Mammary epithelial cell (primary cell): ENCODE data around the gene ADK.

Source experiments
- EZH2 ChIP-seq: IDR thresholded peaks from 2 replicates; pipeline ENCODE4 v1.6.1; 2012; ENCODE audit warnings: low read length, inconsistent platforms, borderline replicate concordance
- TF ChIP-seq, protein P1 (sequence below), 2 donors: IDR thresholded peaks in 1 of 2; conservative IDR thresholded peaks in 1 of 2; 2 replicates each; pipeline ENCODE4 v1.5.1; 2011 to 2012; ENCODE audit warnings: inconsistent platforms in 2 of 2, low read length in 2 of 2, mild to moderate bottlenecking in 2 of 2, control low read depth in 1 of 2, low read depth in 1 of 2; ENCODE audit not compliant: insufficient read depth in 1 of 2; ENCODE audit errors: extremely low read depth in 1 of 2

DNA sequence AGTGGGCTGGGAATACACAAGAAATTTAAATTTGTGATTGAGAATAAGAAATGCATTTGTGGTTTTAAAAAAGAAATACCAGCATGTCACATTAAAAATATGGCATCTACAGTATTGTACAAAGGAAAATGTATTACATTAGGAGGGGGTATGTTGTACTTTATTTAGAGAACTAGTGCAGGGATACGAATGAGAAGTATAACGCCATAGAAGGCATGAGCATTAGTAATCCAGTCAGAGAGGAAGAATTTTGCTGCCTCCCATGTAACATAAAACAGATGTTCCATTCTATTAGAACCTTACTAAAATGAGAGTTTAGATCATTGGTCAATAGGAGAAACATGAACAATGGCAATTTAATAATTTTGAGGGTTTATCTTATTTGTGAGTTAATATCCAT lies 182.2 kb downstream of the ADK start:
- TF ChIP-seq, protein P1, sequence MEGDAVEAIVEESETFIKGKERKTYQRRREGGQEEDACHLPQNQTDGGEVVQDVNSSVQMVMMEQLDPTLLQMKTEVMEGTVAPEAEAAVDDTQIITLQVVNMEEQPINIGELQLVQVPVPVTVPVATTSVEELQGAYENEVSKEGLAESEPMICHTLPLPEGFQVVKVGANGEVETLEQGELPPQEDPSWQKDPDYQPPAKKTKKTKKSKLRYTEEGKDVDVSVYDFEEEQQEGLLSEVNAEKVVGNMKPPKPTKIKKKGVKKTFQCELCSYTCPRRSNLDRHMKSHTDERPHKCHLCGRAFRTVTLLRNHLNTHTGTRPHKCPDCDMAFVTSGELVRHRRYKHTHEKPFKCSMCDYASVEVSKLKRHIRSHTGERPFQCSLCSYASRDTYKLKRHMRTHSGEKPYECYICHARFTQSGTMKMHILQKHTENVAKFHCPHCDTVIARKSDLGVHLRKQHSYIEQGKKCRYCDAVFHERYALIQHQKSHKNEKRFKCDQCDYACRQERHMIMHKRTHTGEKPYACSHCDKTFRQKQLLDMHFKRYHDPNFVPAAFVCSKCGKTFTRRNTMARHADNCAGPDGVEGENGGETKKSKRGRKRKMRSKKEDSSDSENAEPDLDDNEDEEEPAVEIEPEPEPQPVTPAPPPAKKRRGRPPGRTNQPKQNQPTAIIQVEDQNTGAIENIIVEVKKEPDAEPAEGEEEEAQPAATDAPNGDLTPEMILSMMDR (conservative IDR thresholded peaks at IDR 0.05 in 1 of 2, IDR thresholded peaks at IDR 0.05 in 1 of 2; ENCODE audit: extremely low read depth in 1 of 2, insufficient read depth in 1 of 2, low read depth in 1 of 2, low read length in 2 of 2), result no peak
- TF ChIP-seq EZH2, result no peak
